ENCODE results near the gene INAFM2.

- peak; percentile 67 to 74 (median 68) for TF ChIP-seq CTCF (IDR thresholded peaks at IDR 0.05)
- TF ChIP-seq EP300 (IDR thresholded peaks at IDR 0.05) = no peak
Measured at GRCh38 chr15:40338041-40338657, 14.7 kb downstream of the INAFM2 start.

Data from tibial nerve (tissue), 4 donors.